K562 (cell line): ENCODE results near the gene NME4. TPM values are rescaled to one million over a fixed set of nuclear protein-coding genes. Genes with fewer than 3 reads are reported as not detected.

Experiments used
- ADNP ChIP-seq: fragments of 200-800 bp; sonication (Bioruptor generic); IDR thresholded peaks from 2 replicates; pipeline ENCODE4 v1.6.1; 2016; ENCODE audit warnings: missing genetic modification characterization, missing compliant biosample characterization
- CBX5 ChIP-seq: IDR thresholded peaks from 2 replicates; pipeline ENCODE4 v1.6.1; 2014; ENCODE audit warnings: low read depth, borderline replicate concordance
- CTBP1 ChIP-seq: fragments of 450-650 bp; IDR thresholded peaks from 2 replicates; pipeline ENCODE4 v1.6.1; 2016; ENCODE audit warnings: borderline replicate concordance
- DIDO1 ChIP-seq: fragments of 450-650 bp; IDR thresholded peaks from 2 replicates; pipeline ENCODE4 v1.6.1; 2016; ENCODE audit warnings: low read depth, missing biosample characterization, missing genetic modification characterization
- FOXK2 ChIP-seq, 2 experiments: fragments of 450-650 bp; IDR thresholded peaks in 1 of 2; conservative IDR thresholded peaks in 1 of 2; 2 replicates each; pipeline ENCODE4 v1.6.1; 2016; ENCODE audit warnings: low read depth in 2 of 2, mild to moderate bottlenecking in 1 of 2
- MED1 ChIP-seq: sonication (generic); formaldehyde crosslinking; IDR thresholded peaks from 2 replicates; pipeline ENCODE4 v1.8.1; 2023; ENCODE audit warnings: missing genetic modification reagents, borderline replicate concordance
- PCBP2 ChIP-seq: fragments of 200-400 bp; formaldehyde crosslinking; IDR thresholded peaks from 2 replicates; pipeline ENCODE4 v1.6.1; 2018; ENCODE audit warnings: low read length, low read depth, mild to moderate bottlenecking, moderate library complexity; ENCODE audit not compliant: poor library complexity, severe bottlenecking
- PHTF2 ChIP-seq: fragments of 250-450 bp; sonication (Bioruptor Pico); IDR thresholded peaks from 2 replicates; pipeline ENCODE4 v1.5.0; 2021; ENCODE audit warnings: mild to moderate bottlenecking
- POLR2H ChIP-seq: IDR thresholded peaks from 2 replicates; pipeline ENCODE4 v1.6.1; 2016; ENCODE audit warnings: missing genetic modification characterization, low read depth, mild to moderate bottlenecking, control low read depth, missing compliant biosample characterization, moderate library complexity
- RB1 ChIP-seq: fragments of 450-650 bp; IDR thresholded peaks from 2 replicates; pipeline ENCODE4 v1.6.1; 2017; ENCODE audit warnings: low read depth, mild to moderate bottlenecking
- SIRT6 ChIP-seq: IDR thresholded peaks from one replicate; pipeline ENCODE4 v1.6.1; 2012; ENCODE audit warnings: low read depth, mild to moderate bottlenecking, control low read depth, inconsistent platforms, low read length, moderate library complexity
- SMARCA5 ChIP-seq: fragments of 450-650 bp; IDR thresholded peaks from 2 replicates; pipeline ENCODE4 v1.6.1; 2016
- SMC3 ChIP-seq: conservative IDR thresholded peaks from 2 replicates; pipeline ENCODE4 v1.6.1; 2011; ENCODE audit warnings: low read depth, low read length, improper control_type of control experiment; ENCODE audit not compliant: insufficient read depth
- TAF15 ChIP-seq: fragments of 200-400 bp; formaldehyde crosslinking; IDR thresholded peaks from 2 replicates; pipeline ENCODE4 v1.6.1; 2017; ENCODE audit warnings: mild to moderate bottlenecking, low read depth, low read length, moderate library complexity
- ZBTB49 ChIP-seq: sonication (generic); formaldehyde crosslinking; IDR thresholded peaks from 2 replicates; pipeline ENCODE4 v1.8.0; 2022; ENCODE audit warnings: missing genetic modification reagents, mild to moderate bottlenecking, borderline replicate concordance
- ZNF184 ChIP-seq: sonication (generic); formaldehyde crosslinking; IDR thresholded peaks from 2 replicates; pipeline ENCODE4 v1.5.0; 2020; ENCODE audit warnings: missing genetic modification reagents
- ZNF280B ChIP-seq: fragments of 250-450 bp; sonication (Bioruptor Pico); IDR thresholded peaks from 2 replicates; pipeline ENCODE4 v1.5.1; 2021; ENCODE audit warnings: mild to moderate bottlenecking
- ZNF764 ChIP-seq: fragments of 250-450 bp; sonication (Bioruptor Pico); IDR thresholded peaks from 2 replicates; pipeline ENCODE4 v1.4.0; 2020; ENCODE audit warnings: low read depth, mild to moderate bottlenecking, moderate library complexity
- polyA plus RNA-seq, 8 experiments: library from polyadenylated mRNA; depleted of rRNA in 4 of 8; stranded (reverse) in 5 of 8; unstranded in 3 of 8; fragments of >200 nt; fragmentation: Nextera tagmentation in 2 of 8; fragmentation: Illumina TruSeq in 1 of 8; extraction: Ambion mirVana in 2 of 8; extraction: Trizol in 1 of 8; gene quantifications; 2 replicates each; pipeline versions ENCODE4 v1.2.1 to v1.2.3, GENCODE V29; 2011 to 2014; ENCODE audit warnings: inconsistent platforms in 1 of 8, missing spikeins in 1 of 8
- total RNA-seq, 7 experiments: library from RNA; depleted of rRNA in 6 of 7; stranded (reverse); fragments of >200 nt in 6 of 7; fragmentation: Illumina TruSeq in 2 of 7; extraction: Trizol in 2 of 7; gene quantifications; 2 replicates each; pipeline versions ENCODE4 v1.2.1 to v1.2.3, GENCODE V29; 2011 to 2021; ENCODE audit warnings: low replicate concordance in 1 of 7
- TF ChIP-seq, protein P1 (sequence below): IDR thresholded peaks from 3 replicates; pipeline ENCODE4 v1.6.1; 2011; ENCODE audit warnings: borderline replicate concordance, mild to moderate bottlenecking; ENCODE audit not compliant: insufficient read length, insufficient read depth
- TF ChIP-seq, protein P2 (sequence below): fragments of 250-450 bp; sonication (Bioruptor Pico); IDR thresholded peaks from 2 replicates; pipeline ENCODE4 v1.5.0; 2020; ENCODE audit warnings: mild to moderate bottlenecking, borderline replicate concordance
- TF ChIP-seq, protein P3 (sequence below): fragments of 450-650 bp; formaldehyde crosslinking; IDR thresholded peaks from 2 replicates; pipeline ENCODE4 v1.4.0; 2022; ENCODE audit warnings: mild to moderate bottlenecking, moderate library complexity

Gene NME4
- total and polyA plus RNA-seq, 9 of the 15 experiments (the other 6 are each of a cell fraction or from before 2014, with no cell fraction given), result 15.4 to 264 (median 139) TPM

DNA sequence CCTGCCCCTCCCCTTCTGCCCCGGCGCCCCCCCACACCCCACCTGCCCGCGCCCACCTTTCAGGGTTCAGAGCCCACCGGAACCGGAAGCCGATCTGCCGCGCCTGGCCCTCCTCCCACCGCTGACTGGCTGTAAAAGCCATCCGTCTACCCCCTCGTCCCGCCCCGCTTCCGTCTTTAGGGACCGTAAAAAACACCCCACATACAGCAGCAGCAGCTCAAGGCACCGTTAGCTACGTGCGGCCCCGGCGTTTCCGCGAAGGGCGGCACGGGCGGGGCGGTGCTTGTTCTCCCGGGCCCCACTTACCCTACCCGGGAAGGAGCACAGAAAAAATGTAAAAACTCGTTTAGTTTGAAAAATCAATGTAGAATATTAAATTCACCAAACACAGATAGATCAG, 26.6 kb upstream of the NME4 start, which contains the start of gene MRPL28 (continued):
- TF ChIP-seq POLR2H (tag) (no peak), DIDO1 (tag) (no peak), CBX5 (no peak), PCBP2 (no peak), ZNF764 (CRISPR knock-in tag) (no peak), TAF15 (no peak), ZNF280B (CRISPR knock-in tag) (no peak), ZNF184 (CRISPR knock-in tag) (no peak), MED1 (CRISPR knock-in tag) (no peak), SIRT6 (no peak), RB1 (peak; percentile 69; the same call in 1 of the 2 replicates), CTBP1 (no peak), FOXK2 (conservative IDR thresholded peaks at IDR 0.05 in 1 of 2, IDR thresholded peaks at IDR 0.05 in 1 of 2; ENCODE audit: low read depth in 2 of 2) (peak; percentile 36 to 49; a peak in 1 of 4 replicates), SMC3 (0 out of 2 replicates have a peak, but pooled peaks have one; percentile 12), PHTF2 (no peak), ZBTB49 (CRISPR knock-in tag) (no peak), SMARCA5 (no peak), ADNP (no peak)
- TF ChIP-seq, protein P1, sequence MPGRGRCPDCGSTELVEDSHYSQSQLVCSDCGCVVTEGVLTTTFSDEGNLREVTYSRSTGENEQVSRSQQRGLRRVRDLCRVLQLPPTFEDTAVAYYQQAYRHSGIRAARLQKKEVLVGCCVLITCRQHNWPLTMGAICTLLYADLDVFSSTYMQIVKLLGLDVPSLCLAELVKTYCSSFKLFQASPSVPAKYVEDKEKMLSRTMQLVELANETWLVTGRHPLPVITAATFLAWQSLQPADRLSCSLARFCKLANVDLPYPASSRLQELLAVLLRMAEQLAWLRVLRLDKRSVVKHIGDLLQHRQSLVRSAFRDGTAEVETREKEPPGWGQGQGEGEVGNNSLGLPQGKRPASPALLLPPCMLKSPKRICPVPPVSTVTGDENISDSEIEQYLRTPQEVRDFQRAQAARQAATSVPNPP, result no peak
- TF ChIP-seq, protein P2, sequence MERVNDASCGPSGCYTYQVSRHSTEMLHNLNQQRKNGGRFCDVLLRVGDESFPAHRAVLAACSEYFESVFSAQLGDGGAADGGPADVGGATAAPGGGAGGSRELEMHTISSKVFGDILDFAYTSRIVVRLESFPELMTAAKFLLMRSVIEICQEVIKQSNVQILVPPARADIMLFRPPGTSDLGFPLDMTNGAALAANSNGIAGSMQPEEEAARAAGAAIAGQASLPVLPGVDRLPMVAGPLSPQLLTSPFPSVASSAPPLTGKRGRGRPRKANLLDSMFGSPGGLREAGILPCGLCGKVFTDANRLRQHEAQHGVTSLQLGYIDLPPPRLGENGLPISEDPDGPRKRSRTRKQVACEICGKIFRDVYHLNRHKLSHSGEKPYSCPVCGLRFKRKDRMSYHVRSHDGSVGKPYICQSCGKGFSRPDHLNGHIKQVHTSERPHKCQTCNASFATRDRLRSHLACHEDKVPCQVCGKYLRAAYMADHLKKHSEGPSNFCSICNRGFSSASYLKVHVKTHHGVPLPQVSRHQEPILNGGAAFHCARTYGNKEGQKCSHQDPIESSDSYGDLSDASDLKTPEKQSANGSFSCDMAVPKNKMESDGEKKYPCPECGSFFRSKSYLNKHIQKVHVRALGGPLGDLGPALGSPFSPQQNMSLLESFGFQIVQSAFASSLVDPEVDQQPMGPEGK (CRISPR knock-in tag), result no peak
- TF ChIP-seq, protein P3, sequence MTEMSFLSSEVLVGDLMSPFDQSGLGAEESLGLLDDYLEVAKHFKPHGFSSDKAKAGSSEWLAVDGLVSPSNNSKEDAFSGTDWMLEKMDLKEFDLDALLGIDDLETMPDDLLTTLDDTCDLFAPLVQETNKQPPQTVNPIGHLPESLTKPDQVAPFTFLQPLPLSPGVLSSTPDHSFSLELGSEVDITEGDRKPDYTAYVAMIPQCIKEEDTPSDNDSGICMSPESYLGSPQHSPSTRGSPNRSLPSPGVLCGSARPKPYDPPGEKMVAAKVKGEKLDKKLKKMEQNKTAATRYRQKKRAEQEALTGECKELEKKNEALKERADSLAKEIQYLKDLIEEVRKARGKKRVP, result no peak
